K562 (cell line): ENCODE data around the gene SLMAP. TPM values are rescaled to one million over a fixed set of nuclear protein-coding genes. Genes with fewer than 3 reads are reported as not detected.

Experiments
- CBX8 ChIP-seq: fragments of 200-600 bp; sonication (generic); IDR thresholded peaks from 2 replicates; pipeline ENCODE4 v1.6.1; 2012; ENCODE audit warnings: borderline replicate concordance, mixed run types, low read depth, mild to moderate bottlenecking, moderate library complexity, mixed read lengths, low read length, control low read depth, inconsistent platforms; ENCODE audit not compliant: poor library complexity, severe bottlenecking; ENCODE audit errors: extremely low read depth
- EP400 ChIP-seq: fragments of 450-650 bp; IDR thresholded peaks from 2 replicates; pipeline ENCODE4 v1.6.1; 2017; ENCODE audit warnings: antibody characterized with exemption, mild to moderate bottlenecking, moderate library complexity
- HDGF ChIP-seq: fragments of 450-650 bp; IDR thresholded peaks from 2 replicates; pipeline ENCODE4 v1.6.1; 2016
- HMG20A ChIP-seq: fragments of 450-650 bp; formaldehyde crosslinking; conservative IDR thresholded peaks from 2 replicates; pipeline ENCODE4 v1.4.0; 2020; ENCODE audit warnings: mild to moderate bottlenecking, mixed read lengths
- POU5F1 ChIP-seq: fragments of 150-350 bp; IDR thresholded peaks from 2 replicates; pipeline ENCODE4 v1.6.1; 2014; ENCODE audit warnings: borderline replicate concordance, low read length, low read depth, mild to moderate bottlenecking; ENCODE audit not compliant: partially characterized antibody
- PURB ChIP-seq: sonication (generic); formaldehyde crosslinking; IDR thresholded peaks from 2 replicates; pipeline ENCODE4 v1.9.0; 2021; ENCODE audit warnings: low read depth, mild to moderate bottlenecking, missing genetic modification reagents
- SMC3 ChIP-seq: conservative IDR thresholded peaks from 2 replicates; pipeline ENCODE4 v1.6.1; 2011; ENCODE audit warnings: low read depth, low read length, improper control_type of control experiment; ENCODE audit not compliant: insufficient read depth
- STAT5A ChIP-seq: IDR thresholded peaks from 2 replicates; pipeline ENCODE4 v1.6.1; 2012; ENCODE audit warnings: low read length, inconsistent platforms, borderline replicate concordance
- ZFP36 ChIP-seq: fragments of 150-350 bp; IDR thresholded peaks from 2 replicates; pipeline ENCODE4 v1.6.1; 2018; ENCODE audit warnings: low read length, low read depth; ENCODE audit not compliant: partially characterized antibody
- polyA plus RNA-seq, 8 experiments: library from polyadenylated mRNA; depleted of rRNA in 4 of 8; stranded (reverse) in 5 of 8; unstranded in 3 of 8; fragments of >200 nt; fragmentation: Nextera tagmentation in 2 of 8; fragmentation: Illumina TruSeq in 1 of 8; extraction: Ambion mirVana in 2 of 8; extraction: Trizol in 1 of 8; gene quantifications; 2 replicates each; pipeline versions ENCODE4 v1.2.1 to v1.2.3, GENCODE V29; 2011 to 2014; ENCODE audit warnings: inconsistent platforms in 1 of 8, missing spikeins in 1 of 8
- total RNA-seq, 7 experiments: library from RNA; depleted of rRNA in 6 of 7; stranded (reverse); fragments of >200 nt in 6 of 7; fragmentation: Illumina TruSeq in 2 of 7; extraction: Trizol in 2 of 7; gene quantifications; 2 replicates each; pipeline versions ENCODE4 v1.2.1 to v1.2.3, GENCODE V29; 2011 to 2021; ENCODE audit warnings: low replicate concordance in 1 of 7
- TF ChIP-seq, protein P1 (sequence below): fragments of 450-650 bp; formaldehyde crosslinking; IDR thresholded peaks from 2 replicates; pipeline ENCODE4 v1.4.0; 2020; ENCODE audit warnings: mild to moderate bottlenecking
- TF ChIP-seq, protein P2 (sequence below), 2 experiments: fragments of 450-650 bp; IDR thresholded peaks; 2 replicates each; pipeline ENCODE4 v1.6.1; 2016; ENCODE audit warnings: mild to moderate bottlenecking in 2 of 2, borderline replicate concordance in 1 of 2, low read depth in 1 of 2, moderate library complexity in 1 of 2
- TF ChIP-seq, protein P3 (sequence below): sonication (generic); formaldehyde crosslinking; IDR thresholded peaks from 2 replicates; pipeline ENCODE4 v1.8.1; 2023; ENCODE audit warnings: mild to moderate bottlenecking, missing genetic modification reagents

Gene SLMAP
- total and polyA plus RNA-seq, 9 of the 15 experiments (the other 6 are each of a cell fraction or from before 2014, with no cell fraction given) = 12.1 to 50.7 (median 28.3) TPM

- TF ChIP-seq POU5F1 (no peak), HMG20A (CRISPR knock-in tag) (no peak), ZFP36 (peak; percentile 95), CBX8 (no peak), HDGF (no peak), EP400 (no peak), PURB (CRISPR knock-in tag) (no peak), STAT5A (no peak), SMC3 (no peak; the same call in 1 of the 2 replicates)
- TF ChIP-seq, protein P1, sequence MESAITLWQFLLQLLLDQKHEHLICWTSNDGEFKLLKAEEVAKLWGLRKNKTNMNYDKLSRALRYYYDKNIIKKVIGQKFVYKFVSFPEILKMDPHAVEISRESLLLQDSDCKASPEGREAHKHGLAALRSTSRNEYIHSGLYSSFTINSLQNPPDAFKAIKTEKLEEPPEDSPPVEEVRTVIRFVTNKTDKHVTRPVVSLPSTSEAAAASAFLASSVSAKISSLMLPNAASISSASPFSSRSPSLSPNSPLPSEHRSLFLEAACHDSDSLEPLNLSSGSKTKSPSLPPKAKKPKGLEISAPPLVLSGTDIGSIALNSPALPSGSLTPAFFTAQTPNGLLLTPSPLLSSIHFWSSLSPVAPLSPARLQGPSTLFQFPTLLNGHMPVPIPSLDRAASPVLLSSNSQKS (CRISPR knock-in tag) = no peak
- TF ChIP-seq, protein P2, sequence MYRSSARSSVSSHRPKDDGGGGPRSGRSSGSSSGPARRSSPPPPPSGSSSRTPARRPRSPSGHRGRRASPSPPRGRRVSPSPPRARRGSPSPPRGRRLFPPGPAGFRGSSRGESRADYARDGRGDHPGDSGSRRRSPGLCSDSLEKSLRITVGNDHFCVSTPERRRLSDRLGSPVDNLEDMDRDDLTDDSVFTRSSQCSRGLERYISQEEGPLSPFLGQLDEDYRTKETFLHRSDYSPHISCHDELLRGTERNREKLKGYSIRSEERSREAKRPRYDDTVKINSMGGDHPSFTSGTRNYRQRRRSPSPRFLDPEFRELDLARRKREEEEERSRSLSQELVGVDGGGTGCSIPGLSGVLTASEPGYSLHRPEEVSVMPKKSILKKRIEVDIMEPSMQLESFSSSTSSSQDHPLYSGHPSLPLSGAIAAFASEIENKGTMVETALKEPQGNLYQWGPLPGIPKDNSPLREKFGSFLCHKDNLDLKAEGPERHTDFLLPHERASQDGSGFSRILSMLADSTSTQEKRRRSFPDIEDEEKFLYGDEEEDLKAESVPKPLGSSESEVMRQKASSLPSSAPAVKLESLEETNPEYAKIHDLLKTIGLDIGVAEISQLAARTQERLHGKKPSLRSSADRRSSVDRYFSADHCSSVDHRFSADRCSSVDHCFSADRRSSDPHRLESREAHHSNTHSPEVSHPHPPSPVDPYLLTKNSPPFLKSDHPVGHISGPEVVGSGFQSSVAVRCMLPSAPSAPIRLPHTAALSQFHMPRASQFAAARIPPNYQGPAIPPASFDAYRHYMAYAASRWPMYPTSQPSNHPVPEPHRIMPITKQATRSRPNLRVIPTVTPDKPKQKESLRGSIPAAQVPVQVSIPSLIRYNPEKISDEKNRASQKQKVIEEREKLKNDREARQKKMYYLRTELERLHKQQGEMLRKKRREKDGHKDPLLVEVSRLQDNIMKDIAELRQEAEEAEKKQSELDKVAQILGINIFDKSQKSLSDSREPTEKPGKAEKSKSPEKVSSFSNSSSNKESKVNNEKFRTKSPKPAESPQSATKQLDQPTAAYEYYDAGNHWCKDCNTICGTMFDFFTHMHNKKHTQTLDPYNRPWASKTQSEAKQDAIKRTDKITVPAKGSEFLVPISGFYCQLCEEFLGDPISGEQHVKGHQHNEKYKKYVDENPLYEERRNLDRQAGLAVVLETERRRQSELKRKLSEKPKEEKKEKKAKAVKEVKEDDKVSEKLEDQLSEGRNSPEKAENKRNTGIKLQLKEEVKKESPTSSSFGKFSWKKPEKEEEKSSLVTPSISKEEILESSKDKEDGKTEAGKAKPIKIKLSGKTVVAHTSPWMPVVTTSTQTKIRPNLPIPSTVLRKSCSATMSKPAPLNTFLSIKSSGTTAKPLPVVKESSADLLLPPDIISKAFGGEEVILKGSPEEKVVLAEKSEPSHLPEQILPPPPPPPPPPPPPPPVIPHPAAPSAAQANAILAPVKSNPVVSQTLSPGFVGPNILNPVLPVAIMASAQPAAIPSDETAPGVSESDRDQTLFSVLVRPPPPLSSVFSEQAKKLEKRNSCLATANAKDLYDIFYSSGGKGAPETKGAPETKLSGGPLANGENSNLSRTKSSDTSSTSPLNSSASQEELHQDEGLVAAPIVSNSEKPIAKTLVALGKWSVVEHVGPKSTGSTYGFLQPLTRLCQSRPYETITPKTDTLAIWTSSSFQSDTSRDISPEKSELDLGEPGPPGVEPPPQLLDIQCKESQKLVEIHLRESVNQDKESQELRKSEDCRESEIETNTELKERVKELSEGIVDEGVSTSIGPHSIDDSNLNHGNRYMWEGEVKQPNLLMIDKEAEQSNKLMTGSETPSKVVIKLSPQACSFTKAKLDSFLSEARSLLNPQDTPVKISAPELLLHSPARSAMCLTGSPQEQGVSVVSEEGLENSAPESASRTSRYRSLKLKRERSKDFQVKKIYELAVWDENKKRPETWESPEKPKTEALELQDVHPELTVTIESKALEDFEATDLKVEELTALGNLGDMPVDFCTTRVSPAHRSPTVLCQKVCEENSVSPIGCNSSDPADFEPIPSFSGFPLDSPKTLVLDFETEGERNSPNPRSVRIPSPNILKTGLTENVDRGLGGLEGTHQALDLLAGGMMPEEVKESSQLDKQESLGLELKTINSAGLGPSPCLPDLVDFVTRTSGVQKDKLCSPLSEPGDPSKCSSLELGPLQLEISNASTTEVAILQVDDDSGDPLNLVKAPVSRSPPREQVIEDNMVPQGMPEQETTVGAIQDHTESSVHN (IDR thresholded peaks at IDR 0.05; ENCODE audit: borderline replicate concordance in 1 of 2, low read depth in 1 of 2) = no peak
- TF ChIP-seq, protein P3, sequence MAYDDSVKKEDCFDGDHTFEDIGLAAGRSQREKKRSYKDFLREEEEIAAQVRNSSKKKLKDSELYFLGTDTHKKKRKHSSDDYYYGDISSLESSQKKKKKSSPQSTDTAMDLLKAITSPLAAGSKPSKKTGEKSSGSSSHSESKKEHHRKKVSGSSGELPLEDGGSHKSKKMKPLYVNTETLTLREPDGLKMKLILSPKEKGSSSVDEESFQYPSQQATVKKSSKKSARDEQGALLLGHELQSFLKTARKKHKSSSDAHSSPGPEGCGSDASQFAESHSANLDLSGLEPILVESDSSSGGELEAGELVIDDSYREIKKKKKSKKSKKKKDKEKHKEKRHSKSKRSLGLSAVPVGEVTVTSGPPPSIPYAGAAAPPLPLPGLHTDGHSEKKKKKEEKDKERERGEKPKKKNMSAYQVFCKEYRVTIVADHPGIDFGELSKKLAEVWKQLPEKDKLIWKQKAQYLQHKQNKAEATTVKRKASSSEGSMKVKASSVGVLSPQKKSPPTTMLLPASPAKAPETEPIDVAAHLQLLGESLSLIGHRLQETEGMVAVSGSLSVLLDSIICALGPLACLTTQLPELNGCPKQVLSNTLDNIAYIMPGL (CRISPR knock-in tag) = no peak
Observed at GRCh38 chr3:57961828-57962447, 205.8 kb downstream of the SLMAP start (continued).
